GM06990 (cell line): ENCODE data around the gene NF1.

ENCODE experiments used
- DNase-seq: peaks from one replicate; pipeline ENCODE4 v3.0.0-alpha.2; 2011; ENCODE audit not compliant: insufficient read length; ENCODE audit errors: extremely low read depth
- H3K27me3 ChIP-seq: replicated peaks from 2 replicates; pipeline ENCODE4 v1.6.0; 2011; ENCODE audit warnings: low read length; ENCODE audit not compliant: control insufficient read depth, insufficient read depth
- H3K36me3 ChIP-seq: 2 replicates; pipeline ENCODE4 v1.5.1; 2011; ENCODE audit warnings: low read length; ENCODE audit not compliant: control insufficient read depth, insufficient read depth
- H3K4me3 ChIP-seq: replicated peaks from 2 replicates; pipeline ENCODE4 v1.5.1; 2011; ENCODE audit warnings: low read depth, mild to moderate bottlenecking, control low read depth, low read length
- TF ChIP-seq, protein P1 (sequence below): IDR thresholded peaks from 2 replicates; pipeline ENCODE4 v1.5.1; 2011; ENCODE audit warnings: low read length, control low read depth, mild to moderate bottlenecking, inconsistent platforms; ENCODE audit not compliant: insufficient read depth, poor library complexity, severe bottlenecking

Gene NF1

GRCh38 chr17:31231852-31232251 is 137.1 kb downstream of the NF1 start:
- Histone ChIP-seq H3K27me3 (no peaks in the 10 kb centered on the region), H3K4me3 (no peak overlapping the region), H3K36me3 (peaks cover 3% of the 10 kb centered on the region)
- TF ChIP-seq, protein P1, sequence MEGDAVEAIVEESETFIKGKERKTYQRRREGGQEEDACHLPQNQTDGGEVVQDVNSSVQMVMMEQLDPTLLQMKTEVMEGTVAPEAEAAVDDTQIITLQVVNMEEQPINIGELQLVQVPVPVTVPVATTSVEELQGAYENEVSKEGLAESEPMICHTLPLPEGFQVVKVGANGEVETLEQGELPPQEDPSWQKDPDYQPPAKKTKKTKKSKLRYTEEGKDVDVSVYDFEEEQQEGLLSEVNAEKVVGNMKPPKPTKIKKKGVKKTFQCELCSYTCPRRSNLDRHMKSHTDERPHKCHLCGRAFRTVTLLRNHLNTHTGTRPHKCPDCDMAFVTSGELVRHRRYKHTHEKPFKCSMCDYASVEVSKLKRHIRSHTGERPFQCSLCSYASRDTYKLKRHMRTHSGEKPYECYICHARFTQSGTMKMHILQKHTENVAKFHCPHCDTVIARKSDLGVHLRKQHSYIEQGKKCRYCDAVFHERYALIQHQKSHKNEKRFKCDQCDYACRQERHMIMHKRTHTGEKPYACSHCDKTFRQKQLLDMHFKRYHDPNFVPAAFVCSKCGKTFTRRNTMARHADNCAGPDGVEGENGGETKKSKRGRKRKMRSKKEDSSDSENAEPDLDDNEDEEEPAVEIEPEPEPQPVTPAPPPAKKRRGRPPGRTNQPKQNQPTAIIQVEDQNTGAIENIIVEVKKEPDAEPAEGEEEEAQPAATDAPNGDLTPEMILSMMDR: no peak
- no peak for DNase-seq

DNA sequence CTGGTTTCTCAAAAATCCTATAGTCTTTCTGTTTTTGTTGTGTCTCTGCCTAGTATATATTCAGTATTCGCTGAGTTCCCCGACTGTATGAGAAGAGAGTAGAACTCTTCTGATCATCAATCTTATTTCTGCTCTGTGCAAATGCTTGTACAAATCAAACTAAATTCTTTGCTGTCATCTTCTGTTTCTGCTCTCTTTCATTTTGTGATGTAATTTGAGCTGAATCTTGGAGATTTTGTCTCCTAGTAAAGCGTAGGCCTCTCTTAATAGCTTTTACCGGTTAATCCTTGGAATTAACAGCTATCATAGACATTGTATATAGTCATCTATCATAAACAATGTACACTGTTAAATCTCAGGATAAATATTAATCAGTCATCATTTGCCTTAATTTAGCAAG is 140.3 kb downstream of the NF1 start:
- H3K36me3 ChIP-seq: peaks cover 3% of the 10 kb centered on the region
- no peak overlapping the region for H3K4me3 ChIP-seq
- no peaks in the 10 kb centered on the region for H3K27me3 ChIP-seq
- TF ChIP-seq, protein P1: no peak
- no peak for DNase-seq

DNA sequence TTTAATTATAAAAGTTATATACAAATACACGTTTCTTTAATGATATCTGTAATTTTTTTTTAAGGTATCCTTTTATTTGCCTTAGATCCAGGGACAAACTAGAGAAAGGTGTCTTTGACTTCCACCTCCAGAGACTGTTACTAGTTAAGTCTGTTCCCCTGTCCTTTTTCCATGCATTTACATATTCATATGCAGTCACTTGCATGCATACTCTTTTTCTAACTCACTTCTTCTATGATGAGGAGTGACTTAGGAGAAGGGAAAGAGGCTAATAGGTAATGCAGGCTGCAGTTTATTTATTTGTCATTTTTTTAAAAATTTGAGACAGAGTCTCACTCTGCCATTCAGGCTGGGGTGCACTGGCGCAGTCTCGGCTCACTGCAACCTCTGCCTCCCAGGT is 141.4 kb downstream of the NF1 start:
- H3K27me3 ChIP-seq: no peaks in the 10 kb centered on the region
- H3K4me3 ChIP-seq: no peak overlapping the region
- TF ChIP-seq, protein P1: no peak
- peaks cover 3% of the 10 kb centered on the region for H3K36me3 ChIP-seq
- DNase-seq: no peak

DNA sequence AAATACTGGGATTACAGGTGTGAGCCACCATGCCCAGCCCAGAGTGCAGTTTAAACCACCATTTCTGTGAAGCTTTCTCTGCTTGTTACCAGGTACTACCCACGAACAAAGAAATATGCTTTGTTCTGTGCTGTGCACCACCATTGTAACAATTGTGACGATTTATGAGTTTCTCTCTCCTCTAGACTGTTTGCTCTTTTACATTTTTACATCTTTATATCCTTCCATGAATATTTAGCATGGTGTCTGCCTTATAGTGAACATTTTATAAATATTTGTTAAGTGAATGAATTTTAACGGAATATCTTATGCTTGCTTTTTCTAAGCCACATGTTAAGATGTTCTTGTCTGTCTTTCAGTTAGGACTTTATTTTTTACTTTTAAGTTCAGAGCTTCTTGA is 141.9 kb downstream of the NF1 start:
- Histone ChIP-seq H3K27me3 (no peaks in the 10 kb centered on the region), H3K4me3 (no peak overlapping the region), H3K36me3 (peaks cover 3% of the 10 kb centered on the region)
- TF ChIP-seq, protein P1: no peak
- DNase-seq: no peak

DNA sequence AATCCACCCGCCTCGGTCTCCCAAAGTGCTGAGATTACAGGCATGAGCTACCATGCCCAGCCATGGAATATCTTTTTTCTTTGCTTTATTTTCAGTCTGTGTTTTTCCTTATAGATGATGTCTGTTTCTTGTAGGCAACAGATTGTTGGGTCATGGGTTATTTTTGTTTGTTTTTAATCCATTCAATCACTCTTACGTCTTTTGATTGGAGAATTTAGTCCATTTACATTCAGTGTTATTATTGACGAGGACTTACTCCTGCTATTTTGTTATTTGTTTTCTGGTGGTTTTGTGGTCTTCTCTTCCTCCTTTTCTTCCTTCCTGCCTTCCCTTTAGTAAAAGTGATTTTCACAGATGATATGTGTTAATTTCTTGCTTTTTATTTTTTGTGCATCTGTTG is 146.3 kb downstream of the NF1 start:
- no peak for DNase-seq
- TF ChIP-seq, protein P1: no peak
- Histone ChIP-seq H3K36me3 (peaks cover 1% of the 10 kb centered on the region; the same call in 1 of the 2 replicates), H3K27me3 (no peaks in the 10 kb centered on the region), H3K4me3 (no peak overlapping the region)
